ENCODE results near the gene NCF2.

- TF ChIP-seq GATA2 (IDR thresholded peaks at IDR 0.05; ENCODE audit: insufficient read depth, insufficient read length, low read depth, low read length) (no peak), POLR2A (IDR thresholded peaks at IDR 0.05; ENCODE audit: low read depth, low read length) (no peak), POLR2AphosphoS5 (IDR thresholded peaks at IDR 0.05; ENCODE audit: insufficient read depth, low read depth, low read length) (no peak), EZH2 (IDR thresholded peaks at IDR 0.05; ENCODE audit: borderline replicate concordance, low read depth, low read length, severe bottlenecking) (no peak), FOS (IDR thresholded peaks at IDR 0.05; ENCODE audit: borderline replicate concordance, insufficient read depth, low read length) (no peak)
- TF ChIP-seq, protein P1, sequence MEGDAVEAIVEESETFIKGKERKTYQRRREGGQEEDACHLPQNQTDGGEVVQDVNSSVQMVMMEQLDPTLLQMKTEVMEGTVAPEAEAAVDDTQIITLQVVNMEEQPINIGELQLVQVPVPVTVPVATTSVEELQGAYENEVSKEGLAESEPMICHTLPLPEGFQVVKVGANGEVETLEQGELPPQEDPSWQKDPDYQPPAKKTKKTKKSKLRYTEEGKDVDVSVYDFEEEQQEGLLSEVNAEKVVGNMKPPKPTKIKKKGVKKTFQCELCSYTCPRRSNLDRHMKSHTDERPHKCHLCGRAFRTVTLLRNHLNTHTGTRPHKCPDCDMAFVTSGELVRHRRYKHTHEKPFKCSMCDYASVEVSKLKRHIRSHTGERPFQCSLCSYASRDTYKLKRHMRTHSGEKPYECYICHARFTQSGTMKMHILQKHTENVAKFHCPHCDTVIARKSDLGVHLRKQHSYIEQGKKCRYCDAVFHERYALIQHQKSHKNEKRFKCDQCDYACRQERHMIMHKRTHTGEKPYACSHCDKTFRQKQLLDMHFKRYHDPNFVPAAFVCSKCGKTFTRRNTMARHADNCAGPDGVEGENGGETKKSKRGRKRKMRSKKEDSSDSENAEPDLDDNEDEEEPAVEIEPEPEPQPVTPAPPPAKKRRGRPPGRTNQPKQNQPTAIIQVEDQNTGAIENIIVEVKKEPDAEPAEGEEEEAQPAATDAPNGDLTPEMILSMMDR (IDR thresholded peaks at IDR 0.05; ENCODE audit: extremely low read depth in 1 of 2, insufficient read depth in 1 of 2, low read depth in 1 of 2, low read length in 2 of 2): no peak
Measured at GRCh38 chr1:183628537-183628936, 38.3 kb upstream of the NCF2 start.

All from endothelial cell of umbilical vein (primary cell).